Esophagus muscularis mucosa (tissue), 3 donors: Measurements from ENCODE around the gene GLT6D1.

Source experiments
- CTCF ChIP-seq, 3 experiments: fragments of 200-600 bp in 2 of 3; fragments of 450-650 bp in 1 of 3; sonication (generic) in 2 of 3; IDR thresholded peaks; one replicate each; pipeline ENCODE4 v1.5.1; 2017 to 2019; ENCODE audit warnings: antibody characterized with exemption in 3 of 3, mild to moderate bottlenecking in 2 of 3, moderate library complexity in 1 of 3
- POLR2AphosphoS5 ChIP-seq, 2 donors: sonication (generic); formaldehyde crosslinking; IDR thresholded peaks; one replicate each; pipeline ENCODE4 v1.6.1; 2017; ENCODE audit warnings: antibody characterized with exemption in 2 of 2

GRCh38 chr9:135584371-135584770, 55.0 kb downstream of the GLT6D1 start:
- TF ChIP-seq POLR2AphosphoS5 (IDR thresholded peaks at IDR 0.05), result no peak
- TF ChIP-seq CTCF (IDR thresholded peaks at IDR 0.05), result no peak
